ENCODE data around the gene CNPY2.
"Not testable (repeated sequence)": the region's sequence is repeated elsewhere in the genome, so short reads cannot be mapped to it uniquely, and the experiment has no call there.

CNPY2 gene

DNA sequence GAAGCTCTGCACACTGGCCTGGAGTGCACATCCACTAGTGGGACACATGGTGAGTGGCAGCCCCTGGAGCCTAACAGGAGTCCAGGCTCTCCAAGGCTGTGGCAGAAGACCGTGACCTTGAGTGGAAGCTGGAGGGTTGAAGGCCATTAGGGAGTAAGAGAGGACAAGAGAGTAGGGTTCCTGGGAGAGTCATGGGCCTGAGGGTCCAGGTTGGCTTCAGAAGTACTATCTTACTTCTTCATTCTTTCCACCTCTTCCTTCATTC lies 23.3 kb upstream of the CNPY2 start:
- H3K36me3 Mint-ChIP-seq = peaks cover 12% of the 10 kb centered on the region
- H3K4me3 Mint-ChIP-seq = peak overlapping the region; percentile 92
- H3K27me3 Mint-ChIP-seq = no peaks in the 10 kb centered on the region
- ATAC-seq (ENCODE audit: low read depth) = no peak
- H3K27ac Mint-ChIP-seq = peak overlapping the region; percentile 97
- no peak for DNase-seq (ENCODE audit: low spot score in 2 of 2)
- H3K4me1 Mint-ChIP-seq = peaks cover 28% of the 10 kb centered on the region
- H3K9me3 Mint-ChIP-seq = no peaks in the 10 kb centered on the region

DNA sequence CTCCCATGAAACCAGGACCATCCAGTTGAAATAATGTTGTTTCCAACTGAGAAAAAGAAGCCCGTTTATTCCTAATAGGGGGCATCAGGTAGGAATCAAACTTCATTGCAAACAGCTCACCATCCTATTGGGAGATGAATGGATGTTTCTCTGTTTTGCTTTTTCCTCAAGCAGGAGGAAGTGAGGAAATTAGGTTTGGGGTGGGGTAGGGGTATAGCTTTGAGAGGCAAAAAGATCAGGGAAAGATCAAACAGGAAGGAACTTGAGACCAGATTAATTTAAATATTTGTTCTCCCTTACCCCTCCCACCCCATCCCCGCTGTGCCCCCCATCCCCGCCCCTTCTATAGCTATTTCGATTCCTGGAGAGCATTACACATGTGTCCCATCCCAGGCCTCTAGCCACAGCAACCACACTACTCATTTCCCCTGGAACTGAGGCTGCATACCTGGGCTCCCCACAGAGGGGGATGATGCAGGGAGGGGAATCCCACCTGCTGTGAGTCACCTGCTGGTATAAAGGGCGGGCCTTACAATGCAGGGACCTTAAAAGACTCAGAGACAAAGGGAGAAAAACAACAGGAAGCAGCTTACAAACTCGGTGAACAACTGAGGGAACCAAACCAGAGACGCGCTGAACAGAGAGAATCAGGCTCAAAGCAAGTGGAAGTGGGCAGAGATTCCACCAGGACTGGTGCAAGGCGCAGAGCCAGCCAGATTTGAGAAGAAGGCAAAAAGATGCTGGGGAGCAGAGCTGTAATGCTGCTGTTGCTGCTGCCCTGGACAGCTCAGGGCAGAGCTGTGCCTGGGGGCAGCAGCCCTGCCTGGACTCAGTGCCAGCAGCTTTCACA lies 22.7 kb upstream of the CNPY2 start, which contains the start of gene IL23A:
Gene IL23A (plus strand): TSS at position 577 of the 850 bp plus-strand sequence. CDS start 161 bp downstream, at position 738.
- H3K9me3 Mint-ChIP-seq = no peaks in the 10 kb centered on the region
- peaks cover 10% of the 10 kb centered on the region for H3K36me3 Mint-ChIP-seq
- peaks cover 29% of the 10 kb centered on the region for H3K4me1 Mint-ChIP-seq
- peak within 1 kb of the TSS; percentile 92 for H3K4me3 Mint-ChIP-seq
- no peaks in the 10 kb centered on the region for H3K27me3 Mint-ChIP-seq
- H3K27ac Mint-ChIP-seq = peak within 1 kb of the TSS; percentile 97
- ATAC-seq (ENCODE audit: low read depth) (peak; percentile 68), DNase-seq (ENCODE audit: low spot score in 2 of 2) (peak; percentile 45 to 67)

DNA sequence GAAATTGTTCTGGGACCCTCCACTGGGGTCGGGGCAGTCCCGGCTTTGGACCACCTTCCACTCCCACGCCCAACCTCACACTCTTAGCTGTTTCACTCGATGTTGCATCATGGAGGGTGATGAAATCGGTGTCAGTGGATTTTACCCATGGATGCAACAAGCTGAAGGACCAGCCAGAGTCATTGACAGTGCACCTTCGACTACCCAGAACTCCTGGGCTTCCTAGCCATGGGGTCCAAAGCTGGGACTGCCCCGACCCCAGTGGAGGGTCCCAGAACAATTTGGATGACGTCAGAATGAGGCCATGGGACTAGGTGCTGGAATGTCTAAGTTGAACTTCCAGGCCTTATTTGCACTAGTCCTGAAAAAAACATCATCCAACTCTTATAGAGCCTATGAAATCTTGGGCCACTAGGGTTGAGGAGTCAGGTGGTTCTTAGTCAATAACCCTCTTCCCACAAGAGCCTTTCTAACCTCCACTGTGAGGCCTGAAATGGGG lies 22.0 kb upstream of the CNPY2 start:
- Mint-ChIP-seq H3K4me1 (peaks cover 37% of the 10 kb centered on the region), H3K27ac (peak overlapping the region; percentile 97), H3K36me3 (peaks cover 4% of the 10 kb centered on the region), H3K4me3 (no peak overlapping the region), H3K9me3 (no peaks in the 10 kb centered on the region), H3K27me3 (no peaks in the 10 kb centered on the region)
- DNase-seq (ENCODE audit: low spot score in 2 of 2) (no peak), ATAC-seq (ENCODE audit: low read depth) (no peak)

DNA sequence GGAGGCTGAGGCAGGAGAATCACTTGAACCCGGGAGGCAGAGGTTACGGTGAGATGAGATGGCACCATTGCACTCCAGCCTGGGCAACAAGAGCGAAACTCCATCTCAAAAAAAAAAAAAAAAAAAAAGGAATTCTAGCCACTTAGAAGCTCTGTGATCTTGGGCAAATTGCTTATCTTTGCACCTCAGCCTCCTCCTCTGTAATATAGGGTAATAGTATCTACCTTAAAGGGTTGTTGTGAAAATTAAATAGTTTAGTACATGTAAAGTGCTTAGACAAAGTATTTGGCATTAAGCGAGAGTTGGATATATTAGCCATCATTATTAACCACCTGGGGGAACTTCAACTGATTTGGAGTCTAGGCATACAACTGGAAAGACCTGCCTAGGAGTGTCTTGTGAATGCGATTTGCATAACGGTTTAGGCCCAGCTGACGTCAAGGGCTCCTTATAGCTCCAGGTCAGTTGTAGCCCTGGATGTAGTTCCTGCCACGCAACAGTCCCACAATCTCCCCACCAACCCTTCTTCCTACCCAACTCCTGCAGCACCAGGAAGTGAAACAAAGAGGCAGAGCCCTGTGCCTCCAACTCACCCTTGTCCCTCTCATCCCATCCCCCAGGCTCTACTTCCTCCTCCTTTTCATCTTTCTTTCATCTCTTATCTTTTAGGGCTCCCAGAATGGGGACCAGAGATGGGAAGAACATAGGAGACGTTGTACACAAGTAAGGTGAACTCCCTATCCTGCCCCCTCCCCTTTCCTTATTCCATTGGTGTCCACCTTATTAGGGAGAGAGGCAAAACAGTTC lies 20.8 kb upstream of the CNPY2 start:
- Mint-ChIP-seq H3K27ac (peak overlapping the region; percentile 60), H3K9me3 (no peaks in the 10 kb centered on the region), H3K4me1 (peaks cover 40% of the 10 kb centered on the region), H3K4me3 (no peak overlapping the region), H3K36me3 (peaks cover 1% of the 10 kb centered on the region), H3K27me3 (no peaks in the 10 kb centered on the region)
- no peak for DNase-seq (ENCODE audit: low spot score in 2 of 2)
- ATAC-seq (ENCODE audit: low read depth) = no peak

DNA sequence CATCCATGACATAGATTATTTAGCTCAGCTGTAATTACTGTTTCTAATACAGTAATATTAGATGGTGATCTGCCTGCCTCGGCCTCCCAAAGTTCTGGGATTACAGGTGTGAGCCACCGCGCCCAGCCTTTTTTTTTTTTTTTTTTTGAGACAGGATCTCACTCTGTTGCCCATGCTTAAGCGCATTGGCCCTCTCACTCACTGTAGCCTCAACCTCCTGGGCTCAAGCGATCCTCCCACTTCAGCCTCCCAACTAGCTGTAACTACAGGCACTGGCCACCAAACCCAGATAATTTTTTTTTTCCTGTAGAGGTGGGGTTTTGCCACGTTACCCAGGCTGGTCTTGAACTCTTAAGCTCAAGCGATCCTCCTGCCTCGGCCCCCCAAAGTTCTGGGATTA lies 19.7 kb upstream of the CNPY2 start:
- peak overlapping the region; percentile 17 for H3K4me3 Mint-ChIP-seq
- not testable (repeated sequence) for H3K27me3 Mint-ChIP-seq; H3K9me3 Mint-ChIP-seq; H3K36me3 Mint-ChIP-seq; DNase-seq (ENCODE audit: low spot score in 2 of 2); ATAC-seq (ENCODE audit: low read depth)
- peaks cover 41% of the 10 kb centered on the region for H3K4me1 Mint-ChIP-seq
- H3K27ac Mint-ChIP-seq = peak overlapping the region; percentile 100

DNA sequence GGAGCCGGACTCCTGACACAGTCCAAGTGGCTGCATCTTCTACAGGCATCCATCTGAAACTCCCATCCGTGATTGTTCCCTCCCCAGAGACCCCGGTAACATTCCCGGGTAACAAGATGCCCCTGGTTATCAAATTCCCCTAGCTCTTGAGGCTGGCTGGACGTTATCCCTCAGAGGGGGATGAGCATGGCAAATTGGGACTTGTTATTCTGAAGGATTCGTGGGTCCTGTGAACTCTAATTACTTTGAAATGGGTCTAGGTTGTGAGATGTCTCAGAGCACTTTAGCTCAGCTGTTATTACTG lies 18.7 kb upstream of the CNPY2 start:
- no peaks in the 10 kb centered on the region for H3K9me3 Mint-ChIP-seq
- no peak for ATAC-seq (ENCODE audit: low read depth)
- DNase-seq (ENCODE audit: low spot score in 2 of 2) = no peak
- no peaks in the 10 kb centered on the region for H3K27me3 Mint-ChIP-seq
- peaks cover 6% of the 10 kb centered on the region for H3K36me3 Mint-ChIP-seq
- peak overlapping the region; percentile 100 for H3K27ac Mint-ChIP-seq
- H3K4me1 Mint-ChIP-seq = peaks cover 37% of the 10 kb centered on the region
- H3K4me3 Mint-ChIP-seq = peak overlapping the region; percentile 91

DNA sequence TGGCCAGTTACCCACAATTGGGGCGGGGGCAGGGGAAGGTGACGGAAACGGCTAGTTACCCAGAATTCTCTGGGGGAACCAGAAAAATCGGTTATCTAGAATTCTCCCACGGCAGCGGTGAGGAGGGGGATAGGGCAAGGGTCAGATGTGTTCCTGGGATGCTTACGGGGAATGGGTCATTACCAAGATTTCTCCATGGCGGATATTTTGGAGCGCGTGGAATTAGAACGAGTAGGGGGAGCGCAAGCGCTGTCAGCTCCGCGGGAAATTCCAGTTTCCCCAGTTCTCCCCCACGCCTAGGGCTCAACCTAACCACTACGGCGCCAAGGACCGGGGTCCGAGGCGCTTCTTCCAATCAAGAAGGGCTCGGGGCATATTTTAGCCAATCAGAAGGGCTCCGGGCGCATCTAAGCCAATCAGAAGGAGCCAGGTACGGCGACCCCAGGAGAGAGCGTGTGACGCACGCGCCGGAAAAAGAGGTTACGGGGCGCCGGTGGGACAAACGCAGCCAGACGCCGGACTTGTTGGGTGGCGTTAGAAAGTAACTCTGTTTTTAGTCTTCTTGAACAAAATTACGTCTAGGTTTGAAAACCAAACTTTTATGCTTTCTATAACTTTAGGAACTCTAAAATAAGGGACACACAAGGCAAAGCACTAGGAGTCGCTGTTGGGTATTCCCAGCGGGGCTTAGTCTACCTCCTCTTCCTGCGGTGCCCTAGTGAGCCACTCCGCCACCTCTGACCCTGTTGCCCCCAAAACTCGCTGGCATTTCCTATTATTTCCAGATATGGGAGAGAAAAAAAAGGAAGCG lies 18.1 kb upstream of the CNPY2 start, which contains the start of gene PAN2:
Gene PAN2 (minus strand): TSS at position 322 of the 811 bp plus-strand sequence. CDS start 906 bp downstream, outside the sequence.
- Mint-ChIP-seq H3K4me3 (peak within 1 kb of the TSS; percentile 91), H3K36me3 (peaks cover 6% of the 10 kb centered on the region), H3K9me3 (no peaks in the 10 kb centered on the region), H3K4me1 (peaks cover 31% of the 10 kb centered on the region), H3K27me3 (no peaks in the 10 kb centered on the region), H3K27ac (peak within 1 kb of the TSS; percentile 100)
- peak; percentile 84 for ATAC-seq (ENCODE audit: low read depth)
- DNase-seq (ENCODE audit: low spot score in 2 of 2) = peak; percentile 79 to 87

DNA sequence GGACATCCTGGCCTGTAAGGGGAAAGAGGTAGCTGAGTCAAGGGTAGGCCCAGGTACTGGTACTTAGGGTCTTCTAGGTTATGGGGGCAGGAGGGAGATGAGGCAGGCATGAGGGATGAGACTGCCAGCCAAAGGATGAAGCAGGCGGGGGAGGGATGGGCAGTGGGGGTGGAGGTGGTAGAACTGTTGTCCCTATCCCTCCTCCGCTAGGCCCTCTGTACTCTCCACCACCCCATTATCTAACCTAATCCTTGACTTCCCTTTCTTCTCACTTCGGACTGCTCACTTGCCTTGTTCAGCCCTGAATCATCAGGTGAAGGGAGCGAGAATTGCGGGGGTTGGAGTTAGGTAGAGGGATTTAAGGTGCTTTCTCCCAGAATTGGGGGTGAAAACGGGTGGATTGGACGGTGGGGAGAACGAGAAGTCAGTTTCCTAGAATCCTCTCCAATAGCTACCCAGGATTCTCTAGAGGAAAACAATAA lies 17.4 kb upstream of the CNPY2 start:
- H3K4me3 Mint-ChIP-seq = peak overlapping the region; percentile 91
- H3K36me3 Mint-ChIP-seq = peaks cover 5% of the 10 kb centered on the region
- no peaks in the 10 kb centered on the region for H3K27me3 Mint-ChIP-seq
- no peaks in the 10 kb centered on the region for H3K9me3 Mint-ChIP-seq
- DNase-seq (ENCODE audit: low spot score in 2 of 2) (no peak), ATAC-seq (ENCODE audit: low read depth) (no peak)
- H3K4me1 Mint-ChIP-seq = peaks cover 25% of the 10 kb centered on the region
- peak overlapping the region; percentile 100 for H3K27ac Mint-ChIP-seq

DNA sequence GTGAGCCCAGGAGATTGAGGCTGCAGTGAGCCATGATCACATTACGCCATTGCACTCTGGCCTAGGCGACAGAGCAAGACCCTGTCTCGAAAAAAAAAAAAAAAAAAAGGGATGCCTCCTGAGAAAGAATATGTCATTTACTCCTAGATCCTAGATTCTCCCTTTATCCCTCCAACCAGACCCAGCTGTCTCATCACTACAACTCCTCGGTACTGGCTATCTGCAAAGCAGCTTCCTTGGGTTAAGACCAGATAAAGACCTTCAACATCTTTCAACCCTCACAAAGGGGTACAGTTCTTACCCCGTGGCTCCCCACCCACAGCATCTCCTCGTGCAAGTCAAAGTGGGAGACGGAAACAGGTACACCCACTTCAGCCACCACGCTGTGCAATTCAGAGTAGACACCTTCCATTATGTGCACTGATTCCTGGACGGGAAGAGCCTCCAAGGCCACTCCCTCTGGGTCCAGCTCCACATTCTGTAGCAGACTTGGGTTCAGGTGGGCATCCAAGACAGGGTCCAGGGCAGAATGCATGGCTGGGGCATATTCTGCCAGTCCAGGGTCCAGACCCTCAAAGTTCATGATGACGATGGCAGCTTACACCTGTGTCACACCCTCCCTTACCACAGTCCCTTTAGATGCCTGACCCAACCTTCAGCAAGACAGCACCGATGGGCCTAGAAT lies 16.9 kb upstream of the CNPY2 start:
- H3K27me3 Mint-ChIP-seq = no peaks in the 10 kb centered on the region
- H3K36me3 Mint-ChIP-seq = peaks cover 9% of the 10 kb centered on the region
- peaks cover 24% of the 10 kb centered on the region for H3K4me1 Mint-ChIP-seq
- H3K9me3 Mint-ChIP-seq = no peaks in the 10 kb centered on the region
- peak overlapping the region; percentile 100 for H3K27ac Mint-ChIP-seq
- ATAC-seq (ENCODE audit: low read depth) (no peak), DNase-seq (ENCODE audit: low spot score in 2 of 2) (no peak)
- peak overlapping the region; percentile 91 for H3K4me3 Mint-ChIP-seq

DNA sequence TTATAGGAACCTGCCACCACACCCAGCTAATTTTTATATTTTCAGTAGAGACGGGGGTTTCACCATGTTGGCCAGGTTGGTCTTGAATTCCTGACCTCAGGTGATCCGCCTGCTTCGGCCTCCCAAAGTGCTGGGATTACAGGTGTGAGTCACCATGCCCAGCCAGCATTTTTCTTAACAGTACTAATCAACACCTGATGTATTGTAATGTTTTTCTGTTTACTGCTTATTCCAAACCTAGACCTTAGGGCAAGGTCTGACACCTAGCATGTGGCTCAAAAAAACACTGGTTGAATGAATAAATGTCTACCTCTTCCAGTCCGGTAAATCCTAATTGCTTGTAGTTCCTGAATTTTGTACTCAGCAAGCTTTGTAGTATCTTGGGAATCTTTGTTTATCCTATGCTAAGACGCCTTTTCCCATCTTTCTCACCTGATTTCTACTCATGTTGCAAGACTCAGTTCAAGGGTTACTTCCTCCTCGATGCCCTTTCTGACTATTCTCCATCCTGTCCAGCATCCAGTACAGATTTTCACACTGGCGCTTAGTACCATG lies 15.2 kb upstream of the CNPY2 start:
- Mint-ChIP-seq H3K4me1 (peaks cover 18% of the 10 kb centered on the region), H3K27ac (no peak overlapping the region), H3K9me3 (no peaks in the 10 kb centered on the region), H3K27me3 (no peaks in the 10 kb centered on the region), H3K4me3 (no peak overlapping the region), H3K36me3 (peaks cover 19% of the 10 kb centered on the region)
- DNase-seq (ENCODE audit: low spot score in 2 of 2) (no peak), ATAC-seq (ENCODE audit: low read depth) (no peak)

DNA sequence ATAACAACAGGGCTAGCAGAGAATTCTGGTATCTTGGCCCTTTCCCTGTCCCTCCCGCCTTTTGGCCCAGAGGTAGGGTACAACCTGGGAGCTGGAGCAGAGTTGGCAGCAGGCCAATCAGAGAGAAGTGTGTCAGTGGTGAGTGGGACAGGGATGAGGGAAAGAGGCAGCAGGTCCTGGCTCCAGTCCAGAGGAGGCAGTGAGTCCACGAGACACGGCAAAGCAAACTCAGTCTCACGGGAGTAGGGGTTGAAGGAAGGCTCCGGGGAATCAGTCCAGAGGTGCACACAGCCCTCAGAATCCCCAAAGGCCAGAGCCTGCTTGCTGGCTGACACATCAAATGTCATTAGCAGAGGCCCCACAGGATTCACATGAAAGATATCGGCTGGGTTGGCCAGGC lies 10.7 kb upstream of the CNPY2 start:
- ATAC-seq (ENCODE audit: low read depth) (no peak), DNase-seq (ENCODE audit: low spot score in 2 of 2) (no peak)
- no peak overlapping the region for H3K4me3 Mint-ChIP-seq
- no peaks in the 10 kb centered on the region for H3K9me3 Mint-ChIP-seq
- no peak overlapping the region for H3K27ac Mint-ChIP-seq
- H3K27me3 Mint-ChIP-seq = no peaks in the 10 kb centered on the region
- H3K4me1 Mint-ChIP-seq = peaks cover 7% of the 10 kb centered on the region
- peaks cover 46% of the 10 kb centered on the region for H3K36me3 Mint-ChIP-seq

DNA sequence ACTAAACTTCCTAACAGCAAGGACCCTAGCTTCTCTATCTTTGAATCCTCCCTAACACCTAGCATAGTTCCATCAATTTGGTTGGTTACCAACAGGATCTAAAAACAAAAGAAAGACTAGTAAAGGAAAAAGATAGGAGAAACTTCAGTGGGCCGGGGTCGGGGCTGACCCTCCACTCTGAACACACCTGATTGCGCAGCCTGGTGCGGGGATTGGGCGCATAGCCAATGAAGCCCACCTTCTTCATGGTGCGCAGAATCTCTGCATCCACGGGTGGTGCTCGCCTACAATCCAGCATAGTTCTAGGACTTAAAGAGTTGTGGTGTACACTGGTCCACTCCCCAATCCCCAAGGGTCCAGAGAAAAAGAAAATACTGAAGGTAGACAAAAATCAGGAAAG lies 10.3 kb upstream of the CNPY2 start:
- Mint-ChIP-seq H3K36me3 (peaks cover 43% of the 10 kb centered on the region), H3K27ac (no peak overlapping the region), H3K9me3 (no peaks in the 10 kb centered on the region), H3K27me3 (no peaks in the 10 kb centered on the region), H3K4me3 (no peak overlapping the region), H3K4me1 (peaks cover 3% of the 10 kb centered on the region)
- ATAC-seq (ENCODE audit: low read depth) (no peak), DNase-seq (ENCODE audit: low spot score in 2 of 2) (no peak)

DNA sequence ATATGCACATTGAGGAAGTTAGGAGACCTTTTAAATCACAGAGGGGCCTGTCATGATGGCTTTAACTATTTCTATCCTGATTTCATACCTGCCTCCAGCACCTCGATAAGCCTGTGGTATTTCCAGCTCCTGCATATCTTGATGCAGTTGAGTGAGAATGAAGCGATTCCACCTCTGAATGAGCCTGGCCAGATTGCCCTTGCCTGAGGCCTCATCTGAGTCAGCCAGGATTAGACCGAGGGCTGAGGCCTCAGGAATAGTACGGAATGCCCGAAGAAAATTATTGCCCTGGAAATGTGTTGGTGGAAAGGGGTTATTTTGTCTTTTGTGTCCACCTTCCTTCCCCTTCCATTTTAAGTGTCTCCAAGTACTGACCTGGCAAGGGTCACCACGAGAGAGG lies 8.4 kb upstream of the CNPY2 start:
- no peak overlapping the region for H3K27ac Mint-ChIP-seq
- no peak for DNase-seq (ENCODE audit: low spot score in 2 of 2)
- no peaks in the 10 kb centered on the region for H3K9me3 Mint-ChIP-seq
- peaks cover 46% of the 10 kb centered on the region for H3K36me3 Mint-ChIP-seq
- no peak overlapping the region for H3K4me3 Mint-ChIP-seq
- H3K27me3 Mint-ChIP-seq = no peaks in the 10 kb centered on the region
- peaks cover 3% of the 10 kb centered on the region for H3K4me1 Mint-ChIP-seq
- no peak for ATAC-seq (ENCODE audit: low read depth)
